ENCODE data around the gene C1RL. TPM values are rescaled to one million over a fixed set of nuclear protein-coding genes. Genes with fewer than 3 reads are reported as not detected.

C1RL gene
- total RNA-seq, 4 donors from 2014 or later = 64.8 to 159 (median 88.2) TPM

DNA sequence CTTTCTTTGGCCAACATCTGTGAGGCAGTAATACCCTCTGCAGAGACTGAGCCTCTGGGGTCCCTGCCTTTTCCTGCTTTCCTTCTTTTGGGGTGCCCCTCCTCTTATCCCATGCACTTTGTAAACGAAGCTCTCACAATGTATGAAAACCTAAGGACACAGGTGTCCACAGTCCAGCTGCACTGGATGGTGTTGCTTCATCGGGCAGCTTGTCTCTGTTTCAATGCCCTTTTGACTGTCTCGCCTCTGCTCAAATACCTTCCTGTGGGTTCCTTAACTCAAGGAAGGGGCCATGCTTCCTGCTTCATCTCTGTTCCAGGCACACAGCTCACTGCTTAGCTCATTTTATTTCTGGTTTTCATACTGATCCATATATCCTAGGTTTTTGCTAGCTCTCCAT is 6.4 kb downstream of the C1RL start:
- no peak for DNase-seq (ENCODE audit: extremely low spot score)
- intact Hi-C loops (cut with DNase I) = no loop called here
- 90% methylated on average over 3 of the region's 3 CpGs for WGBS
- Histone ChIP-seq H3K9me3 (no peaks in the 10 kb centered on the region), H3K36me3 (peaks cover 6 to 67% (median 30%) of the 10 kb centered on the region in 4 donors), H3K4me1 (peaks cover 2 to 28% (median 27%) of the 10 kb centered on the region in 4 donors), H3K27ac (replicated peaks in 1 of 4) (no peak overlapping the region), H3K27me3 (no peaks in the 10 kb centered on the region), H3K4me3 (no peak overlapping the region)
- TF ChIP-seq POLR2AphosphoS5 (IDR thresholded peaks at IDR 0.05) (no peak), EP300 (IDR thresholded peaks at IDR 0.05) (no peak), POLR2A (IDR thresholded peaks at IDR 0.05; ENCODE audit: low read depth) (no peak)
- TF ChIP-seq, protein P1, sequence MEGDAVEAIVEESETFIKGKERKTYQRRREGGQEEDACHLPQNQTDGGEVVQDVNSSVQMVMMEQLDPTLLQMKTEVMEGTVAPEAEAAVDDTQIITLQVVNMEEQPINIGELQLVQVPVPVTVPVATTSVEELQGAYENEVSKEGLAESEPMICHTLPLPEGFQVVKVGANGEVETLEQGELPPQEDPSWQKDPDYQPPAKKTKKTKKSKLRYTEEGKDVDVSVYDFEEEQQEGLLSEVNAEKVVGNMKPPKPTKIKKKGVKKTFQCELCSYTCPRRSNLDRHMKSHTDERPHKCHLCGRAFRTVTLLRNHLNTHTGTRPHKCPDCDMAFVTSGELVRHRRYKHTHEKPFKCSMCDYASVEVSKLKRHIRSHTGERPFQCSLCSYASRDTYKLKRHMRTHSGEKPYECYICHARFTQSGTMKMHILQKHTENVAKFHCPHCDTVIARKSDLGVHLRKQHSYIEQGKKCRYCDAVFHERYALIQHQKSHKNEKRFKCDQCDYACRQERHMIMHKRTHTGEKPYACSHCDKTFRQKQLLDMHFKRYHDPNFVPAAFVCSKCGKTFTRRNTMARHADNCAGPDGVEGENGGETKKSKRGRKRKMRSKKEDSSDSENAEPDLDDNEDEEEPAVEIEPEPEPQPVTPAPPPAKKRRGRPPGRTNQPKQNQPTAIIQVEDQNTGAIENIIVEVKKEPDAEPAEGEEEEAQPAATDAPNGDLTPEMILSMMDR (IDR thresholded peaks at IDR 0.05) = no peak

DNA sequence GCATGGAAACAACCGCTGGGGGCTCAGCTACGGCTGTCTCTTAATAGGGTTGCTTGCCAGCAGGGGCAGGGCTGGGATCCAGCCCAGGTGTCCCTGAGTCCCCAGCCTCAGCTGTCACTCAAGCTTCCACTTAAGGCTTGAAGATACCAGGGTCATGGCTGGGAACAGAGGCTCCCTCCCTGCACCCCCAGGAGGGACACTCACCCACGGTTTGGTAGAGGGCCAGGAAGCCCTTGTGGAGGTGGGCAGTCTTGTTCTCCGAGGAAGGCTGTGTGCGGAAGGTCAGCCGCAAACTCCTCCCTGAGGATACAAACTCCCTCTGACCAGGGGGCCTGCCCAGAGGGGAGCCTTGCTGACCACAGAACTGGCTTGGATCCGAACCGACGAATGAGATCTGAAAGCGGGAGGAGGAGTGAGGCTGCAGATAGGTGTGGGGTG is 7.3 kb downstream of the C1RL start:
- Histone ChIP-seq H3K27me3 (no peaks in the 10 kb centered on the region), H3K4me3 (peak overlapping the region in 1 of 4 donors; percentile 9), H3K4me1 (peaks cover 0 to 19% (median 18%) of the 10 kb centered on the region in 4 donors), H3K9me3 (no peaks in the 10 kb centered on the region), H3K36me3 (peaks cover 6 to 73% (median 32%) of the 10 kb centered on the region in 4 donors), H3K27ac (replicated peaks in 1 of 4) (peak overlapping the region in 3 of 4 donors; percentile 11 to 60 (median 44))
- 62% methylated on average over 10 of the region's 10 CpGs for WGBS
- DNase-seq (ENCODE audit: extremely low spot score) = no peak
- TF ChIP-seq EP300 (IDR thresholded peaks at IDR 0.05) (no peak), POLR2A (IDR thresholded peaks at IDR 0.05; ENCODE audit: low read depth) (no peak), POLR2AphosphoS5 (IDR thresholded peaks at IDR 0.05) (no peak)
- TF ChIP-seq, protein P1 (IDR thresholded peaks at IDR 0.05) = no peak
- intact Hi-C loops (cut with DNase I) = no loop called here

DNA sequence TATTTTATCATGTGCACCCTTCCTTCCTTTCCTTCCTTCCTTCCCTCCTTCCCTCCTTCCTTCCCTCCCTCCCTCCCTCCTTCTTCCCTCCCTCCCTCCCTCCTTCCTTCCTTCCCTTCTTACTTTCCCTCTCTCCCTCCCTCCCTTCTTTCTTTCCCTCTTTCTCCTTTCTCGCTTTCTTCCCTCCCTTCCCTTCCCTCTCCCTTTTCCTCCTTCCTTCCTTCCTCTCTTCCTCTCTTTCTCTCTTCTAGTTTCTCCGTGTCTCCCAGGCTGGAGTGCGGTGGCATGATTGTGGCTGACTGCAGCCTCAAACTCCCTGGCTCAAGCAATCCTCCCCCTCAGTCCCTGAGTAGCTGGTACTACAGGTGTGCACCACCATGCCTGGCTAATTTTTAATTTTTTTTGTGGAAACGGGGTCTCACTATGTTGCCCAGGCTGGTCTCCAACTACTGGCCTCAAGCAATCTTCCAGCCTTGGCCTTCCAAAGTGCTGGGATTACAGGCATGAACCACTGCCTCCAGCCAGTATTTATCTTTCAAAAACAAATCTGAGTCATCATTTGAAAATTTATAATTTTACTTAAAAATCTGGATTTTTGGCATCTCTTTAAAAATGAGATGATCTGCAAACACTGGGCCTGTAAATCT is 7.8 kb downstream of the C1RL start:
- H3K4me1 ChIP-seq = peaks cover 0 to 14% (median 13%) of the 10 kb centered on the region in 4 donors
- TF ChIP-seq POLR2AphosphoS5 (IDR thresholded peaks at IDR 0.05) = no peak
- TF ChIP-seq, protein P1 (IDR thresholded peaks at IDR 0.05) = no peak
- TF ChIP-seq POLR2A (IDR thresholded peaks at IDR 0.05; ENCODE audit: low read depth) = no peak
- TF ChIP-seq EP300 (IDR thresholded peaks at IDR 0.05) = no peak
- DNase-seq (ENCODE audit: extremely low spot score) = no peak
- peak overlapping the region in 2 of 4 donors; percentile 46 to 60 for H3K27ac ChIP-seq (replicated peaks in 1 of 4)
- peaks cover 6 to 74% (median 32%) of the 10 kb centered on the region in 4 donors for H3K36me3 ChIP-seq
- no peaks in the 10 kb centered on the region for H3K27me3 ChIP-seq
- peak overlapping the region in 1 of 4 donors; percentile 9 for H3K4me3 ChIP-seq
- no peaks in the 10 kb centered on the region for H3K9me3 ChIP-seq
- intact Hi-C loops (cut with DNase I) = no loop called here
- WGBS = 84% methylated on average over 4 of the region's 4 CpGs

GRCh38 chr12:7100239-7100638 is 8.8 kb downstream of the C1RL start:
- H3K36me3 ChIP-seq = peaks cover 6 to 74% (median 32%) of the 10 kb centered on the region in 4 donors

More at GRCh38 chr12:7100239-7100638, 8.8 kb downstream of the C1RL start:
- no peak for TF ChIP-seq EP300 (IDR thresholded peaks at IDR 0.05)
- TF ChIP-seq, protein P1 (IDR thresholded peaks at IDR 0.05) = no peak
- no peak overlapping the region for H3K27ac ChIP-seq (replicated peaks in 1 of 4)
- peaks cover 0 to 12% (median 11%) of the 10 kb centered on the region in 4 donors for H3K4me1 ChIP-seq
- no peaks in the 10 kb centered on the region for H3K27me3 ChIP-seq
- intact Hi-C loops (cut with DNase I) = no loop called here
- H3K9me3 ChIP-seq = no peaks in the 10 kb centered on the region
- H3K4me3 ChIP-seq = no peak overlapping the region
- DNase-seq (ENCODE audit: extremely low spot score) = no peak
- WGBS = 90% methylated on average over 4 of the region's 4 CpGs

All from esophagus muscularis mucosa (tissue), 4 donors.